Measurements from ENCODE around the gene FOSL1.
"Not testable (repeated sequence)": the region's sequence is repeated elsewhere in the genome, so short reads cannot be mapped to it uniquely, and the experiment has no call there.

The FOSL1 gene

GRCh38 chr11:65896034-65896999 lies 3.9 kb downstream of the FOSL1 start:
- no peak for DNase-seq (ENCODE audit: low read depth)

- DNase-seq (ENCODE audit: low read depth), result no peak
Observed at GRCh38 chr11:65895482-65895981, 4.7 kb downstream of the FOSL1 start.

GRCh38 chr11:65894034-65894591 lies 6.1 kb downstream of the FOSL1 start:
- no peak for DNase-seq (ENCODE audit: low read depth)

- no peak for DNase-seq (ENCODE audit: low read depth)
Observed at GRCh38 chr11:65892661-65893317, 7.4 kb downstream of the FOSL1 start.

GRCh38 chr11:65892137-65892540 lies 8.0 kb downstream of the FOSL1 start:
- not testable (repeated sequence) for DNase-seq (ENCODE audit: low read depth)

- DNase-seq (ENCODE audit: low read depth), result no peak
Observed at GRCh38 chr11:65891219-65892136, 8.7 kb downstream of the FOSL1 start.

- peak; percentile 98 for DNase-seq (ENCODE audit: low read depth)
Observed at GRCh38 chr11:65890324-65891218, 9.6 kb downstream of the FOSL1 start, which contains the start of gene CCDC85B. Gene CCDC85B (plus strand): TSS chr11:65890673. CDS start chr11:65890784, 111 bp downstream.

- DNase-seq (ENCODE audit: low read depth), result peak; percentile 92
Observed at GRCh38 chr11:65888163-65888814, 11.9 kb downstream of the FOSL1 start, which contains the start of gene FIBP. Gene FIBP (minus strand): TSS chr11:65888471. CDS start chr11:65888418, 53 bp downstream.

- no peak for DNase-seq (ENCODE audit: low read depth)
Observed at GRCh38 chr11:65887723-65888162, 12.4 kb downstream of the FOSL1 start.

- DNase-seq (ENCODE audit: low read depth), result no peak
Observed at GRCh38 chr11:65886826-65887722, 13.1 kb downstream of the FOSL1 start.

GRCh38 chr11:65885808-65886536 lies 14.2 kb downstream of the FOSL1 start:
- DNase-seq (ENCODE audit: low read depth), result no peak

- DNase-seq (ENCODE audit: low read depth), result no peak
Observed at GRCh38 chr11:65885231-65885630, 15.0 kb downstream of the FOSL1 start.

- DNase-seq (ENCODE audit: low read depth), result peak; percentile 73
Observed at GRCh38 chr11:65884716-65885092, 15.5 kb downstream of the FOSL1 start.

- DNase-seq (ENCODE audit: low read depth), result no peak
Observed at GRCh38 chr11:65883786-65884715, 16.1 kb downstream of the FOSL1 start.

- DNase-seq (ENCODE audit: low read depth), result no peak
Observed at GRCh38 chr11:65883058-65883761, 17.0 kb downstream of the FOSL1 start.

Measured in activated T-cell treated with anti-CD3 and anti-CD28 coated beads for 1 hour (primary cell).